ENCODE measurements around the gene CELF5. TPM values are rescaled to one million over a fixed set of nuclear protein-coding genes. Genes with fewer than 3 reads are reported as not detected.
"Not testable (repeated sequence)": the region's sequence is repeated elsewhere in the genome, so short reads cannot be mapped to it uniquely, and the experiment has no call there.

The CELF5 gene
- polyA plus RNA-seq, 3 donors: 0.01 to 0.63 (median 0.56) TPM

DNA sequence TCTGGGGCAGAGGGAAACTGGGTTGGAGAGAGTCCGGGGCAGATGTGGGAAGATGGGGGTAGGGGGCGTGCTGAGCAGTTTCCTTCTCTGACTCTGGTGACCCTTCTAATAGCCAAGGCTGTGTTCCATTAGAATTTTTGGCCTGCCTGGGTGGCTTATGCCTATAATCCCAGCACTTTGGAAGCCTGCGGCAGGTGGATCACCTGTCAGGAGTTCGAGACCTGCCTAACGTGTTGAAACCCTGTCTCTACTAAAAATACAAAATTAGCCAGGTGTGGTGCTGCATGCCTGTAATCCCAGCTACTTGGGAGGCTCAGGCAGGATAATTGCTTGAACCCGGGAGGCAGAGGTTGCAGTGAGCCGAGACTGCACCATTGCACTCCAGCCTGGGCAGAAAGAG is 21.6 kb upstream of the CELF5 start:
- 90 to 95% (median 94%) methylated on average over 7 of the region's 7 CpGs for WGBS, 3 donors
- H3K27ac ChIP-seq (ENCODE audit: low read depth, low read length): not testable (repeated sequence)

DNA sequence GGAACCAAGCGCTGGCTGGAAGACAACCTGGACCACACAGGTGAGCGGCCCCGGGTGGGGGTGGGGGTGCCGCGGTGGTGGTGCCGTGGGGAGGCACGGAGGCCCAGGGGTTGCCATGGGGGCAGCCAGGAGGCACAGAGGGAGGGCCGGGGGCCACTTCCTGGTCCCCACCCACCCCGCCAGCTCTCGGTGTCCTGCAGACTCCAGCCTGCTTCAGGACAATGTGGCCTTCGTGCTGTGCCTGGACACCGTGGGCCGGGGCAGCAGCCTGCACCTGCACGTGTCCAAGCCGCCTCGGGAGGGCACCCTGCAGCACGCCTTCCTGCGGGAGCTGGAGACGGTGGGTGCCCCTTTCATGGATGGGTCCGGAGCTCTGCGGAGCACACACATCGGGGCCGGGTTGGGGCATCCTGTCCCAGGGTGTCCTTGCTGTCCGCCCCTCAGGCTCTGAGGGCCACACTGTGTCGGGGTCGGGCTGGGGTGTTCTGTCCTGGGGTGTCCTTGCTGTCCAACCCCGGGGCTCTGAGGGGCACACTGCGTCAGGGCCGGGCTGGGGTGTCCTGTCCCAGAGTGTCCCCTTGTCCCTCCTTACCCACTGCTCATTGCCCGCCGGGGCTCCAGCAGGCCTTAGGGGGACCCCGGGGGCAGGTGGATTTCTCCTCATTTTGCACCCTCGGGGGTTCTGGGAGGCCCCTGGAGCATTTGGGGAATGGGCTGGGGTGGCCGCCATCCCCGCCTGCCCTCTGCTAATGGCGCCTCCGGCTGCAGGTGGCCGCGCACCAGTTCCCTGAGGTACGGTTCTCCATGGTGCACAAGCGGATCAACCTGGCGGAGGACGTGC is 20.4 kb upstream of the CELF5 start:
- H3K27ac ChIP-seq (ENCODE audit: low read depth, low read length): no peak overlapping the region
- WGBS, 3 donors: 95 to 98% (median 95%) methylated on average over 38 to 43 of the region's 43 CpGs

DNA sequence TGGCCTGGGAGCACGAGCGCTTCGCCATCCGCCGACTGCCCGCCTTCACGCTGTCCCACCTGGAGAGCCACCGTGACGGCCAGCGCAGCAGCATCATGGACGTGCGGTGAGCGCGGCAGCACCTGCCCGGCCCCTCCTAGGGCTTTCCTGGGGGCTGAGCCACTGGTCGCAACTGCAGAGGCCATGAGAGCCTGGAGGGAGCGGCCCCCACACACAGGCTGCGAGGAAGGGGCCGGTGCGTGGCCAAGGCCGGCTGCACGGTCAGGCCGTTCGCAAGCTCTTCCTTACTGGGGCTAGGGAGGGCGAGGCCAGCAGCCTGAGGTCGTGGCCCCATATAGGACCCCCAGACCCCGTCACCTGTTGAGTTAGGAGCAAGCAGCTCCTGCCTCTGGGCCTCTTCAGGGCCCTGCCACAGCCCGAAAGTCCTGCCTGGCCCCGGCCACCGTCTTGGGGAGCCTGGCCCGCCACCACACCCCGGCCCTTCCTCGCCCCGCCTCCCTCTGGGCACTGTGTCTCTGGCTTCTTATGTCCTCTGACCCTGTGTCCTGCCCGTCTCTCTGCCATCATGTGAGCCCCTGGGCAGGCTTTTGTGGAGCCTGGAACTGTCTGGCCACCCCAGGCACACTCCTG is 19.7 kb upstream of the CELF5 start:
- 93 to 95% (median 94%) methylated on average over 34 to 35 of the region's 35 CpGs for WGBS, 3 donors
- no peak overlapping the region for H3K27ac ChIP-seq (ENCODE audit: low read depth, low read length)

DNA sequence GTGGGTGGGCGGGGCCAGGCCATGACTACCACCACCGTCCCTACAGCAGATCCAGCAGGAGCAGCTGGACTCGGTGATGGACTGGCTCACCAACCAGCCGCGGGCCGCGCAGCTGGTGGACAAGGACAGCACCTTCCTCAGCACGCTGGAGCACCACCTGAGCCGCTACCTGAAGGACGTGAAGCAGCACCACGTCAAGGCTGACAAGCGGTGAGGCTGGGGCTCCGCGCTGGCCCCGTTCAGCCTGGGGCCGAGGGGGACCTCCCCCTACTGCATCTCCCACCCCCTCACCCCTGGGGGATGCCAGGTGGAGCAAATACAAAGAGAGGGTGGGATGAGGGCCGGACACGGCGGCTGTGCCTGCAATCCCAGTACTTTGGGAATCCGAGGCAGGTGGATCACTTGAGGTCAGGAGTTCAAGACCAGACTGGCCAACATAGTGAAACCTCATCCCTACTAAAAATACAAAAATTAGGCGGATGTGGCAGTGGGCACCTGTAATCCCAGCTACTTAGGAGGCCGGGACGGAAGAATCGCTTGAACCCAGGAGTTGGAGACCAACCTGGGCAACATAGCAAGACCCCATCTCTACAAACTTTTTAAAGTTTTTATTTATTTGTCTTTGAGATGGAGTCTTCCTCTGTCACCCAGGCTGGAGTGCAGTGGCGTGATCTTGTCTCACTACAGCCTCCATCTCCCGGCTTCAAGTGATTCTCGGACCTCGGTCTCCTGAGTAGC is 18.1 kb upstream of the CELF5 start:
- WGBS, 3 donors: 94 to 96% (median 96%) methylated on average over 27 to 28 of the region's 28 CpGs

DNA sequence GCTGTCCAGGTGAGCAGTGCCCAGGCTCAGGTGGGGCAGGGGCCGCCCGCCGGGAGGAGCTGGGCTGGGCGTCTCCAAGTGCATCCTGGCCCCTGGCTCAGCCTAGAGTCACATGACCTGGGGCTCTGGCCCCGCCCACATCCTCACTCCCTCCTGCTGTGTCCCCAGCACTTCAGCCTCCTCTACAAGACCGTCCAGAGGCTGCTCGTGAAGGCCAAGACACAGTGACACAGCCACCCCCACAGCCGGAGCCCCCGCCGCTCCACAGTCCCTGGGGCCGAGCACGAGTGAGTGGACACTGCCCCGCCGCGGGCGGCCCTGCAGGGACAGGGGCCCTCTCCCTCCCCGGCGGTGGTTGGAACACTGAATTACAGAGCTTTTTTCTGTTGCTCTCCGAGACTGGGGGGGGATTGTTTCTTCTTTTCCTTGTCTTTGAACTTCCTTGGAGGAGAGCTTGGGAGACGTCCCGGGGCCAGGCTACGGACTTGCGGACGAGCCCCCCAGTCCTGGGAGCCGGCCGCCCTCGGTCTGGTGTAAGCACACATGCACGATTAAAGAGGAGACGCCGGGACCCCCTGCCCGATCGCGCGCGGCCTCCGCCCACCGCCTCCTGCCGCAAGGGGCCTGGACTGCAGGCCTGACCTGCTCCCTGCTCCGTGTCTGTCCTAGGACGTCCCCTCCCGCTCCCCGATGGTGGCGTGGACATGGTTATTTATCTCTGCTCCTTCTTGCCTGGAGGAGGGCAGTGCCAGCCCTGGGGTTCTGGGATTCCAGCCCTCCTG is 16.8 kb upstream of the CELF5 start:
- no peak overlapping the region for H3K27ac ChIP-seq (ENCODE audit: low read depth, low read length)
- WGBS, 3 donors: 92% methylated on average over 38 to 43 of the region's 43 CpGs

More for the DNA sequence above, 18.1 kb upstream of the CELF5 start:
- H3K27ac ChIP-seq (ENCODE audit: low read depth, low read length): no peak overlapping the region

DNA sequence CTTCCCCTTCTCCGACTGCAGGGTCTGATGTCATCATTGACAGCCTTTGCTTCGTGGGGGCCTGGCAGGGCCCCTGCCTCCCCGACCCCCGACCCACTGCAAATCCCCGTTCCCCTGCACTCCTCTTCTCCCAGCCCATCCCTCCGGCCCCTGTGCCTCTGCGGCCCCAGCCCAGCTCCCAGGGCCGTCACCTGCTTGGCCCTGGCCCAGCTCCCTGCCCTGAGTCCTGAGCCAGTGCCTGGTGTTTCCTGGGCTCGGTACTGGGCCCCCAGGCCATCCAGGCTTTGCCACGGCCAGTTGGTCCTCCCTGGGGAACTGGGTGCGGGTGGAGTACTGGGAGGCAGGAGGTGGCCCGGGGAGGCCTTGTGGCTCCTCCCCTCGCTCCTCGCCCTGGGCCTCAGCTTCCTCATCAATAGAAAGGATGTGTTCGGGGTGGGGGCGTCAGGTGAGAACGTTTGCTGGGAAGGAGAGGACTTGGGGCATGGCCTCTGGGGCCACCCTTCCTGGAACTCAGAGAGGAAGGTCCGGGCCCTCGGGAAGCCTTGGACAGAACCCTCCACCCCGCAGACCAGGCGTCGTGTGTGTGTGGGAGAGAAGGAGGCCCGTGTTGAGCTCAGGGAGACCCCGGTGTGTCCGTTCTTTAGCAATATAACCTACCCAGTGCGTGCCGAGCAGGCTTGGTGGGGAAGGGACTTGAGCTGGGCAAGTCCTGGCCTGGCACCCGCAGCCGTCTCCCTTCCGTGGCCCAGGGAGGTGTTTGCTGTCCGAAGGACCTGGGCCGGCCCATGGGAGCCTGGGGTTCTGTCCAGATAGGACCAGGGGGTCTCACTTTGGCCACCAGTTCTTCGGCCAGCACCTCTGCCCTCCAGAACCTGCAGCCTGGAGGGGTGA is 15.9 kb upstream of the CELF5 start:
- no peak overlapping the region for H3K27ac ChIP-seq (ENCODE audit: low read depth, low read length)
- 87 to 91% (median 88%) methylated on average over 32 to 33 of the region's 33 CpGs for WGBS, 3 donors

DNA sequence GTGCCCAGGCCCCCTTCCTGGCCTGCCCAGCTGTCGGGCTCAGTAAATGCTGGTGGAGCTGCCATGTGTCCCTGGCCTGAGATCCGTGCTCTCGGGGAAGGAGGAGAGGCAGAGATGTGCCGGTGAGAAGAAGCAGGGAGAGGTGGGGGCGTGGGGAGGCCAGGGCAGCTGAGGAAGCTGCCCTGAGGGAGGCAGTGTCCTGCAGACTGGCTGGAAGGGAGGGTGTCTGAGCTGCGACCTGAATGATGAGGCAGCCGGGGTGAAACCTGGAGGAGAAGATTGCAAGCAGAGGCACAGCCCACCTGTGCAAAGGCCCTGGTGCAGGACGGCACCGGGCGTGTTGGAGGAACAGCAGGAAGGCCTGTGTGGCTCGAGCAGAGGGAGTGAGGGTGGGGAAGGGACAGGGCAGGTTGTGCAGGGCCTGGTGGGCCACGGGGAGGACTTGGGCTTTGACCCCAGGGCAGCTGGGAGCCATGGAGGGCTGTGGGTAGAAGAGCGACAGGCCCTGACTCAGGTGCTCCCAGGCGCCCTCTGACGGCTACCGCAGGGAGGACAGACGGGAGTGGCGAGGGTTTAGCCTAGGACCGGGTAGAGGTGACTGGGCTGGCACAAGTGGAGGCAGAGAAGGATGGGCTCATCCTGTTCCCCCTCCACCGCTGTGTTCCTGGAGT is 14.0 kb upstream of the CELF5 start:
- no peak overlapping the region for H3K27ac ChIP-seq (ENCODE audit: low read depth, low read length)
- 38 to 44% (median 43%) methylated on average over 20 of the region's 20 CpGs for WGBS, 3 donors

DNA sequence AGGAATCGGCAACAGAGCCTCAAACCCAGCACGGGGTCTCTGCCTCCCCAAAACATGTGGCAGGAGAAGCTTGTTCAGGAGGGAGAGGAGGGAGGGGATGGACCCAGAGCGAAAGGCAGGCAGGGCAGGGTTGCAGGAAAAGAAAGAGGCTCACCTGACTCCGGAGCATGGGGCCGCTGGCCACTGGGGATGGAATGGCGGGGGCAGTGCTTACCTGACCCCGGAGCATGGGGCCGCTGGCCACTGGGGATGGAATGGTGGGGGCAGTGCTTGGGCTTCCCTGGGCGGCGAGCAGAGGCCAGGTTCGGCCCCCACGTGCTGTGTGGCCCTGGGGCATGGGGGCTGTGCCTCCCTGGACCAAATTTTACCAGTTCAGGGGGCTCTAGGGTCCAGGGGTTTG is 13.3 kb upstream of the CELF5 start:
- no peak overlapping the region for H3K27ac ChIP-seq (ENCODE audit: low read depth, low read length)
- WGBS, 3 donors: 44 to 57% (median 51%) methylated on average over 12 of the region's 12 CpGs

DNA sequence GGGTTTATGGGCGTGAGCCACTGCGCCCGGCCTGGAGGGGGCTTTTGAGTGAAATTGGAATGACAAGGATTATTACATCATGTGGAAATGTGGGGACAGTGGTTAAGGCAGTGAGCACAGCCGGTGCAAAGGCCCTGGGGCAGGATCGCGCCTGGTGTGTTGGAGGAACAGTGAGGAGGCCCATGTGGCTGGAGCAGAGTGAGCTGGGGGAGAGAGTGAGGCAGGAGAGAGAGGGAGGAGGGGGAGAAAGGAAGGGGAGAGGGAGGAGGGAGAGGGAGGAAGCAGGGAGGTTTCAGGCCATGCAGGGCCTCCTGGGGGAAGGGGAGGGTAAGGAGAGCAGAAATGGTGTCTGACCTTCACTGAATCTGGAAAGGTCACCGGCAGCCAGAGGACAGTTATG is 11.3 kb upstream of the CELF5 start:
- no peak overlapping the region for H3K27ac ChIP-seq (ENCODE audit: low read depth, low read length)
- 89 to 94% (median 93%) methylated on average over 7 of the region's 7 CpGs for WGBS, 3 donors

DNA sequence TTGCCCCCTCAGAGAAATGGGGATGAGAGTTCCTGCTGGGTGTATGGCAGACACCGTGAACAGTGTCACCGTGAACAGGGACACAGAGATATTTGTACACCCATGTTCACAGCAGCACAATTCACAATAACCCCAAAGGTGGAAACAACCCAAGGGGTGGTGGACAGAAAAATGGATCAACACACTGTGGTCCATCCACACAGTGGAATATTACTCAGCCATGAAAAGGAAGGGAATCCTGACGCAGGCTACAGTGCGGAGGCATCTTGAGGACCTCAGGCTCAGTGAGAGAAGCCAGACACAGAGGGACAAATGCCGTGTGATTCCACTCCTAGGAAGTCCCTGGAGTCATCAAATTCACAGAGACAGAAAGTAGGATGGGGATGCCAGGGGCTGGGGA is 7.6 kb upstream of the CELF5 start:
- H3K27ac ChIP-seq (ENCODE audit: low read depth, low read length): no peak overlapping the region
- WGBS, 3 donors: 89 to 93% (median 91%) methylated on average over 5 of the region's 5 CpGs

DNA sequence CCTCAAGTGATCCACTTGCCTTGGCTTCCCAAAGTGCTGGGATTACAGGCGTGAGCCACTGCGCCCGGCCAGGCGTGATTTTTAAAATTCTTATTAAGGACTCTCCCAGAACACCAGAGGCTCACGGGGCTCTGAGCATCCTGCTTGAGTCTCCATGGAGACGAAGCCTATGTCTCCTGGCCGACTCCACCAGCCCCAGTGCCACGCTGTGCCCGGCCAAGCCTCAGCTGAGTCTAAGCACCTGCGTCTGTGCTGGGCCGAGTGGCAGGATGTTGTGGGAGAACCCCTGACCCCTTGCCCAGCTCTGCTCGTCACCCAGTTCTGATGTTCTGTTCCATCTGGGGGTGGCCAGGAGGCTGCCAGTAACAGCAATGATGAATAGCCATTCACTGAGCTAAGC is 3.9 kb upstream of the CELF5 start:
- H3K27ac ChIP-seq (ENCODE audit: low read depth, low read length): no peak overlapping the region
- 74 to 80% (median 74%) methylated on average over 12 of the region's 12 CpGs for WGBS, 3 donors

DNA sequence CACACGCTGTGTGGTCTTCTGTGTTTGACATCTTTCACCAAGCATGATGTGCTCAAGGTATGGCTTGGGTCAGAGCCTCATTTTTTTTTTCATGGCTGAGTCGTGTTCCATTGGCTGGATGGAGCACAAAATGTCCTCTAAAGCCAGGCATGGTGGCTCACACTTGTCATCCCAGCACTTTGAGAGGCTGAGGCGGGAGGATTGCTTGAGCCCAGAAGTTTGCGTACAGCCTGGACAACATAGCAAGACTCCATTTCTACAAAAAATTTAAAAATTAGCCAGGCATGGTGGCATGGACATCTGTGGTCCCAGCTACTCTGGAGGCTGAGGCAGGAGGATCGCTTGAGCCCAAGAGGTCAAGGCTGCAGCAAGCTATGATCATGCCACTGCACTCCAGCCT is 2.9 kb upstream of the CELF5 start:
- 80 to 87% (median 84%) methylated on average over 5 of the region's 5 CpGs for WGBS, 3 donors
- not testable (repeated sequence) for H3K27ac ChIP-seq (ENCODE audit: low read depth, low read length)

DNA sequence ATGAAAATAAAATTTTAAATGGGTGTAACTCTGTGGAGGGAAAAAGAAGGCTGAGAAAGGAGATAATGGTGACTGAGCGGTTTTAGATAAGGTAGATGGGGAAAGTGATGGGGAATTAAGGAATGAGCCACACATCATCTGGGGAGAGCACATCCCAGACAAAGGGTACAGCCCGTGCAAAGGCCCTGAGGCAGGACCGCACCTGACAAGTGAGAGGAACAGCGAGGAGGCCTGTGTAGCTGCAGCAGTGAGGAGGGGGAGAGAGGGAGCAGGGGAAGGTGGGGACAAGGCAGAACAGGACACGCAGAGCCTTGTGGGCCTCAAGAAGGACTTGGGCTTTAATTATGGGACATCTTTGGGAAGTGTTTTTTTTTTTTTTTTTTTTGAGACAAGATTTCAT is 1.8 kb upstream of the CELF5 start:
- WGBS, 3 donors: 85 to 96% (median 89%) methylated on average over 5 of the region's 5 CpGs
- no peak overlapping the region for H3K27ac ChIP-seq (ENCODE audit: low read depth, low read length)

DNA sequence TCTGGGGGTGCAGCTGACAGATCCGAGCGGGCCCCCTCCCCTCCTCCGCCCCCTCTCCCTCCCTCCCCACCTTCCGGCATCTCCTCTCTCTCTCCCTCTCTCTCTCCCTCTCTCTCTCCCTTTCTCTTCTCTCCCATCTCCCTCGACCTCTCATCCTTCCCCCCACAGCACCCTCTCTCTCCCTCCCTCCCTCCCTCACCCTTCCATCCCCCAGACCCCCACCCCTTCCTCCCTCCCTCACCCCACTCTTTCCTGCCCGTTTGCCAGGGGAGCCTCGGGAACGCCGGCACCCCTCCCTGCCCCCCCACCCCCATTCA is 666 bp downstream of the CELF5 start:
- H3K27ac ChIP-seq (ENCODE audit: low read depth, low read length): no peak overlapping the region
- 1 to 3% (median 3%) methylated on average over 6 to 9 of the region's 9 CpGs for WGBS, 3 donors

DNA sequence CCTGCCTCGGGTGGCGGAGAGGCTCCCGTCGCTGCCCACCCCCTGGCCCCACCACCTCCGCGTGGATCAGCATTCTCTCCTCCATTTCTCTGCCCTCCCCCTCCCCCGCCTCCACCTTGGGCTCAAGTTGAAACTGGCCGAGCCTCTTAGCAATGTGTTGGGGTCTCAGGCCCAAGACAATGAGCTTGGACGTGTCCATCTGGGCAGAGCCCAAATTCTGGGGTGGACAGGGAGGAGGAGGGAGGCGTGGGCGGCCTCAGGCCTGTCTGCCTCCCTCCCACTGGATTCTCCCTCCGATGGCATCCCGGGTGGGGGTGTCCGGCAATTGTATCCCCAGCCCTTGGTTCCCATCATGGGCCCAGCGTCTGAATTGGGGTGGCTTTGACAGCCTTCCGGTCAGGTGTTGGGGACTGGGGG is 1.2 kb downstream of the CELF5 start:
- no peak overlapping the region for H3K27ac ChIP-seq (ENCODE audit: low read depth, low read length)
- WGBS, 3 donors: 34 to 38% (median 37%) methylated on average over 16 of the region's 16 CpGs

DNA sequence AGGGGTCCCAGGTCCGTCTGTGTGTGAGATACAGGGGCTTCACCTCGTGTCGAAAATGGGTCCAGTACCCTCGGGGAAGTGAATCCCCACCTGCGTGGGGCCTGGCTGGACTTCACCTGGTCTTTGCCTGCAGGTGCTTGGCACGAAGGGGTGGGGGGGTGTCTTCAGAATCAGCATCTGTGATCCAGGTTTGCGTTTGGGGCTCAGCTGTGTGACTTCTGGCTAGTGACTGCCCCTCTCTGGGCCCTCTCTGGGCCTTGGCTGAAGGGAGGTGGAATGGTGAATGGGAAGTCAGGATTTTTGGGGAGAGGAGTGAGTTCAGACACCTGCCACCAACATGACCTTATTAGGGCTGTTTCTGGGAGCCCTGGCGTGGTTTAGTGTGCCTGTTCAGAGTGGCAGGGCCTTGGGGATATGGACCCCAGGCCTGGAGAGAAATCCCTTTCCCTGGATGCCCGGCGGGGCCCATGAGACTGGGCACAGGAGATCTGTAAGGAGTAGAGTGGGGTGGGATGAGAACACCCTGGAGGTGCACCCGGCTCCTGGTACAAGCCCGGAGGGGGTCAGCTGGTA is 2.7 kb downstream of the CELF5 start:
- 67 to 78% (median 71%) methylated on average over 12 of the region's 12 CpGs for WGBS, 3 donors
- H3K27ac ChIP-seq (ENCODE audit: low read depth, low read length): no peak overlapping the region

DNA sequence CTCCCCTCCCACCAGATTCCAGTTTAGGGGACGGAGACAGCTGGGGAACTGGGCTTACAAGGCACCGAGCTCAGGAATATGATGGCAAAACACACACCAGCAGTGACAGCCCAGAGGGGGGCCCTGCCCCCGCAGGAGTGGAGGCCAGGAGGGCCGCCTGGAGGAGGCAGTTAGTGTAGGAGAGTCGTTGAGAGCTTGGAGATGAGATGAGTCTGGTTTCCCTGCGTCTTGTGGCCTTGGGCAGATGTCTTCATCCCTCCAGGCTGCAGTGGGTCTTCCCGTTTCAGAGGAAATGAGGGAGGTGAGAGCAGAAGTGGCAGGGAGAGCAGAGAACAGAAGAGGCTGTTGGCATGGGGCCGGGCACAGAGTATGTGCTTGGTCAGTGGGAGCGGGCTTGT is 4.9 kb downstream of the CELF5 start:
- WGBS, 3 donors: 38 to 51% (median 47%) methylated on average over 9 of the region's 9 CpGs

More for the DNA sequence above, 4.9 kb downstream of the CELF5 start:
- H3K27ac ChIP-seq (ENCODE audit: low read depth, low read length): no peak overlapping the region

All from adipose tissue (tissue), 3 donors.